ENCODE results near the gene PSORS1C1.

The PSORS1C1 gene

GRCh38 chr6:31116661-31117385 is 2.2 kb downstream of the PSORS1C1 start:
- Histone ChIP-seq H3K79me2 (peaks cover 8% of the 10 kb centered on the region), H3K4me2 (ENCODE audit: low read length) (peak overlapping the region; percentile 36), H3K27ac (peak overlapping the region; percentile 70), H3K27me3 (ENCODE audit: control insufficient read depth, insufficient read depth, low read length) (no peaks in the 10 kb centered on the region), H3K4me3 (ENCODE audit: low read depth, low read length) (no peak overlapping the region), H3K9ac (no peak overlapping the region), H3K9me3 (ENCODE audit: control insufficient read depth, low read length) (no peaks in the 10 kb centered on the region), H3K4me1 (peaks cover 38% of the 10 kb centered on the region), H2AFZ (peak overlapping the region; percentile 18), H3K36me3 (ENCODE audit: control insufficient read depth, insufficient read depth, low read length) (no peaks in the 10 kb centered on the region)
- no peak for TF ChIP-seq CTCF (IDR thresholded peaks at IDR 0.05)

GRCh38 chr6:31118178-31118577 is 3.6 kb downstream of the PSORS1C1 start:
- Histone ChIP-seq H3K27me3 (ENCODE audit: control insufficient read depth, insufficient read depth, low read length) (no peaks in the 10 kb centered on the region), H2AFZ (no peak overlapping the region), H3K79me2 (peaks cover 8% of the 10 kb centered on the region), H3K27ac (peak overlapping the region; percentile 70), H3K4me1 (peaks cover 52% of the 10 kb centered on the region), H3K4me2 (ENCODE audit: low read length) (peak overlapping the region; percentile 30), H3K9me3 (ENCODE audit: control insufficient read depth, low read length) (no peaks in the 10 kb centered on the region), H3K36me3 (ENCODE audit: control insufficient read depth, insufficient read depth, low read length) (no peaks in the 10 kb centered on the region), H3K4me3 (ENCODE audit: low read depth, low read length) (peak overlapping the region; percentile 20), H3K9ac (no peak overlapping the region)
- TF ChIP-seq CTCF (IDR thresholded peaks at IDR 0.05): no peak

GRCh38 chr6:31120151-31120915 is 5.7 kb downstream of the PSORS1C1 start, which contains the start of gene CDSN:
Gene CDSN, minus strand, starts transcription at chr6:31120446. Its CDS starts 27 bp downstream, at chr6:31120419.
- H3K27ac ChIP-seq: peak within 1 kb of the TSS; percentile 91
- no peak for TF ChIP-seq CTCF (IDR thresholded peaks at IDR 0.05)
- peak within 1 kb of the TSS; percentile 65 for H2AFZ ChIP-seq
- peaks cover 8% of the 10 kb centered on the region for H3K79me2 ChIP-seq
- H3K4me1 ChIP-seq: peaks cover 44% of the 10 kb centered on the region
- H3K9me3 ChIP-seq (ENCODE audit: control insufficient read depth, low read length): no peaks in the 10 kb centered on the region
- H3K27me3 ChIP-seq (ENCODE audit: control insufficient read depth, insufficient read depth, low read length): no peaks in the 10 kb centered on the region
- no peaks in the 10 kb centered on the region for H3K36me3 ChIP-seq (ENCODE audit: control insufficient read depth, insufficient read depth, low read length)
- peak within 1 kb of the TSS; percentile 95 for H3K4me3 ChIP-seq (ENCODE audit: low read depth, low read length)
- H3K9ac ChIP-seq: peak within 1 kb of the TSS; percentile 38
- peak within 1 kb of the TSS; percentile 95 for H3K4me2 ChIP-seq (ENCODE audit: low read length)

GRCh38 chr6:31121131-31121790 is 6.7 kb downstream of the PSORS1C1 start:
- Histone ChIP-seq H3K36me3 (ENCODE audit: control insufficient read depth, insufficient read depth, low read length) (no peaks in the 10 kb centered on the region), H3K9ac (no peak overlapping the region), H3K27ac (peak overlapping the region; percentile 91), H2AFZ (peak overlapping the region; percentile 28), H3K4me2 (ENCODE audit: low read length) (no peak overlapping the region), H3K27me3 (ENCODE audit: control insufficient read depth, insufficient read depth, low read length) (no peaks in the 10 kb centered on the region), H3K4me3 (ENCODE audit: low read depth, low read length) (no peak overlapping the region), H3K9me3 (ENCODE audit: control insufficient read depth, low read length) (no peaks in the 10 kb centered on the region), H3K4me1 (peaks cover 50% of the 10 kb centered on the region), H3K79me2 (peaks cover 8% of the 10 kb centered on the region)
- no peak for TF ChIP-seq CTCF (IDR thresholded peaks at IDR 0.05)

All from parathyroid adenoma (tissue), 2 donors.